SHP77 treated with DMSO at 0.1 percent for 48 hours (cell line): ENCODE results near the gene GLTPD2.
A peak's percentile ranks its signal among the peaks of the same experiment; 100 is the strongest.
"Not testable (repeated sequence)": the region's sequence is repeated elsewhere in the genome, so short reads cannot be mapped to it uniquely, and the experiment has no call there.

Experiments
- DNase-seq: peaks from one replicate; lab custom pipeline; 2025; lab: John Stamatoyannopoulos, UW

Gene GLTPD2

GRCh38 chr17:4807605-4808377 is 19.0 kb downstream of the GLTPD2 start:
- DNase-seq = no peak

GRCh38 chr17:4808378-4808767 is 19.6 kb downstream of the GLTPD2 start:
- no peak for DNase-seq

GRCh38 chr17:4810696-4811290 is 22.0 kb downstream of the GLTPD2 start:
- DNase-seq = peak; percentile 12

- no peak for DNase-seq
Observed at GRCh38 chr17:4811471-4811870, 22.7 kb downstream of the GLTPD2 start.

- DNase-seq = no peak
Observed at GRCh38 chr17:4812690-4813089, 23.9 kb downstream of the GLTPD2 start.

- no peak for DNase-seq
Observed at GRCh38 chr17:4815043-4815675, 26.4 kb downstream of the GLTPD2 start.

GRCh38 chr17:4816826-4817225 is 28.1 kb downstream of the GLTPD2 start:
- no peak for DNase-seq

GRCh38 chr17:4818276-4818675 is 29.5 kb downstream of the GLTPD2 start:
- DNase-seq = no peak

GRCh38 chr17:4822835-4823234 is 34.1 kb downstream of the GLTPD2 start:
- no peak for DNase-seq

GRCh38 chr17:4823373-4824089 is 34.8 kb downstream of the GLTPD2 start:
- no peak for DNase-seq

GRCh38 chr17:4827399-4827798 is 38.6 kb downstream of the GLTPD2 start:
- no peak for DNase-seq

GRCh38 chr17:4832829-4833177 is 44.0 kb downstream of the GLTPD2 start:
- not testable (repeated sequence) for DNase-seq

GRCh38 chr17:4833178-4833940 is 44.6 kb downstream of the GLTPD2 start, which contains the start of gene MINK1:
Gene MINK1, plus strand, starts transcription at chr17:4833340. Its CDS starts 244 bp downstream, at chr17:4833584.
- DNase-seq = peak; percentile 84

- DNase-seq = peak; percentile 27
Observed at GRCh38 chr17:4833941-4834680, 45.3 kb downstream of the GLTPD2 start.

- no peak for DNase-seq
Observed at GRCh38 chr17:4834681-4835020, 45.9 kb downstream of the GLTPD2 start.

GRCh38 chr17:4836221-4836620 is 47.5 kb downstream of the GLTPD2 start:
- no peak for DNase-seq

GRCh38 chr17:4837471-4838308 is 48.9 kb downstream of the GLTPD2 start:
- DNase-seq = no peak

- no peak for DNase-seq
Observed at GRCh38 chr17:4838309-4838785, 49.6 kb downstream of the GLTPD2 start.

- no peak for DNase-seq
Observed at GRCh38 chr17:4839221-4839620, 50.5 kb downstream of the GLTPD2 start.
